ENCODE data around the gene RASSF5. TPM values are rescaled to one million over a fixed set of nuclear protein-coding genes. Genes with fewer than 3 reads are reported as not detected.

The RASSF5 gene
- total and polyA plus RNA-seq, 9 of the 15 experiments (the other 6 are each of a cell fraction or from before 2014, with no cell fraction given): 6.1 to 41.0 (median 25.2) TPM

GRCh38 chr1:206532368-206532767 lies 25.0 kb downstream of the RASSF5 start:
- ChIA-PET POLR2A (interaction anchor here (0.7 to 1.3 kb wide), 2 partner anchors 10 to 614 kb away, joined by 3 to 5 read pairs; no protein-coding TSS in a partner anchor), CTCF (ENCODE audit: low intra/inter-chr PET ratio) (no interaction called here)
- Histone ChIP-seq H3K27ac (ENCODE audit: extremely low read depth, low read depth, low read length) (no peak overlapping the region), H3K27me3 (ENCODE audit: control insufficient read depth in 2 of 2, insufficient read depth in 2 of 2, low read length in 2 of 2) (peaks cover 8 to 26% of the 10 kb centered on the region in 2 experiments; a peak in 4 of 5 replicates), H3K36me3 (ENCODE audit: control insufficient read depth, insufficient read depth, low read length) (no peaks in the 10 kb centered on the region), H3K4me2 (ENCODE audit: insufficient read depth, low read length) (no peak overlapping the region), H3K79me2 (ENCODE audit: control insufficient read depth, insufficient read depth, low read length) (no peaks in the 10 kb centered on the region), H3K9ac (ENCODE audit: insufficient read depth in 1 of 2, low read depth in 2 of 2, low read length in 2 of 2) (peak overlapping the region in 1 of 2 experiments; percentile 28; a peak in 1 of 4 replicates), H4K20me1 (replicated peaks; ENCODE audit: control insufficient read depth, insufficient read depth, low read length) (no peaks in the 10 kb centered on the region), H3K9me3 (replicated peaks; ENCODE audit: control insufficient read depth, insufficient read depth, low read depth, low read length) (no peaks in the 10 kb centered on the region), H2AFZ (ENCODE audit: low read depth, low read length) (no peak overlapping the region; the same call in 1 of the 2 replicates), H3K4me3 (no peak overlapping the region), H3K4me1 (replicated peaks in 1 of 2; ENCODE audit: control insufficient read depth in 2 of 2, insufficient read depth in 2 of 2, low read length in 2 of 2) (no peaks in the 10 kb centered on the region), H3K9me1 (ENCODE audit: control insufficient read depth, insufficient read depth, low read length) (no peaks in the 10 kb centered on the region)
- DNase-seq (ENCODE audit: extremely low read depth in 1 of 4, low spot score in 3 of 4): no peak
- WGBS (ENCODE audit: insufficient coverage, low coverage, missing lambda C conversion rate): 43% methylated on average over 7 of the region's 7 CpGs
- intact Hi-C loops (cut with micrococcal nuclease) (no loop called here), in situ Hi-C loops (cut with MboI) (no loop called here)
- no peak for TF ChIP-seq MITF (IDR thresholded peaks at IDR 0.05)
- 0 out of 2 replicates have a peak, but pooled peaks have one; percentile 25 for TF ChIP-seq ZNF263 (CRISPR knock-in tag; IDR thresholded peaks at IDR 0.05; ENCODE audit: borderline replicate concordance)
- TF ChIP-seq ZNF395 (CRISPR knock-in tag; IDR thresholded peaks at IDR 0.05): peak; percentile 57; the same call in 1 of the 2 replicates
- ATAC-seq: no peak
- FAIRE-seq: no peak
- BruUV-seq (replicated peaks): no TSS peak

Data from K562 (cell line).